GM11168 (cell line): Measurements from ENCODE around the gene HAP1.
"Not testable (repeated sequence)": the region's sequence is repeated elsewhere in the genome, so short reads cannot be mapped to it uniquely, and the experiment has no call there.

Experiments
- in situ Hi-C: fragments of 300-500 bp; cut with MboI; formaldehyde crosslinking; loops from one replicate; pipeline ENCODE4 v1.12.0; 2022; ENCODE audit warnings: low sequenced_read_pairs; ENCODE audit not compliant: unreplicated experiment

Gene HAP1

GRCh38 chr17:41678907-41679739 is 55.3 kb downstream of the HAP1 start:
- in situ Hi-C loops, result no loop called here

DNA sequence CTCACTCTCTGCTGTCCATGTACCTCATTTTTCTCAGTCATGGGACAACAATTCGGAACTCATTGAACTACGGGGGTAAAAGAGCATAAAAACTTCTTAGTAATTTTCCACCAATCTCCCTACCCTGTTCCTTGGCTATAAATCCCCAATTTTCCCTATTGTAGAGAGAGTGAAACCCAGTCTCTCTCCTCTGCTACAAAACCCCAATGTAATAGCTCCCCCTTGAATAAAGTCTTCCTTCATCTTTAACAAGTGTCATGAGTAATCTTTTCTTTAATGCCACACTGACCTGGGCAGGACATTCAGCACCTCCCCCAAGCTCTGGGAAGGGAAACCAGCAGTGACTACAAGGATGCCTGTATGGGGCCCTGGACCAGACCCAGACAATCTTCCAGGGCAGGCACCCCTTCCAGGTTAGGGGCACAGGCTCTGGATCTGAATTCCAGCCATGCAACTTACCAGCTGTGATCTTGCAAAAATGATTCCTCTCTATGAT is 56.0 kb downstream of the HAP1 start:
- in situ Hi-C loops, result no loop called here

DNA sequence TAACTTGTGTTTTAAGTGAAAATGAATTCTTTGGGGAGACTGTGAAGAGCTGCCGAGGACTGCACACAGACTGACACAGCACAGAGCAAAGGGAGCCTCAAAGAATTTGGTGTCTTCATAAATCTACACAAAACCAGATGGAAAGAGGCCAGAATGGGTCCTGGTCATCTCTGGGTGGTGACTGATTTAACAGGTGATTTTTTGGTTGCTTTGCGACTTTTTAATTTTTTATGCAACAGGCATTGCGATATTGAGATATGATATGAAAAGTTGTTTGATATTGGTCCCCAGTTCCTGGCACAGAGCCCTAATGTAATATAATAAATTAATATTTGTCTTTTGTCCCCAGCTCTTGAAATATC is 58.4 kb downstream of the HAP1 start:
- in situ Hi-C loops, result no loop called here

DNA sequence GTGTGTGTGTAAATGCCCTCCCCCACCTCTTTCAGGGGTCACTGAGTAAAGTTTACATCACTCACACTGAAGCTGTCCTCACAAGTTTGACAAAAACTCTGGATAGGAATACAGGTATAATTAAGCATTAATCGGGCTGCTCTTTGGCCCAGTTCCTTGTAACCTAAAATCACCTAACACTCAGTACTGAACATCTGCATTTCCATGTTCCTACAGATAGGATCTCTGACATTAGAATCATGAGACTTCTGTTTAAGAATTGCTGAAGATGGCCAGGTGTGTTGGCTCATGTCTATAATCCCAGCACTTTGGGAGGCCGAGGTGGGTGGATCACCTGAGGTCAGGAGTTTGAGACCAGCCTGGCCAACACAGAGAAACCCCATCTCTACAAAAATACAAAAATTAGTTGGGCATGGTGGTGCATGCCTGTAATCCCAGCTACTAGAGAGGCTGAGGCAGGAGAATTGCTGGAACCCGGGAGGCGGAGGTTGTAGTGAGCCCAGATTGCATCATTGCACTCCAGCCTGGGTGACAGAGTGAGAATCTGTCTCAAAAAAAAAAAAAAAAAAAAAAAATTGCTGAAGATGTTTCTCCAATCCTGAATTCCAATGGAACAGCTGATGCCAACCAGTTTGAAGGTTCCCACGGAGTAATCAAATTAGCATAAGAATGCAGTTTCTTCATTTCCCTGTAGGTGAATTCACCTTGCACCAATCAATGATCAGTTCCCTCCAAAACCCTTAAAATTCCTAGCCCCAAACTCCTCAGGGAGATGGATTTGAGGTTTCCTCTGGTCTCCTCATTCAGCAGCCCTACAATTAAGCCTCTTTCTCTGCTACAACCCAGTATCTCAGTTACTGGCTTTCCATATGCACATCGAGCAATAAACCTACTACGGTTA is 59.0 kb downstream of the HAP1 start:
- in situ Hi-C loops, result not testable (repeated sequence)
